ENCODE data around the gene SLC22A4. TPM values are rescaled to one million over a fixed set of nuclear protein-coding genes. Genes with fewer than 3 reads are reported as not detected.

The SLC22A4 gene
- total and polyA plus RNA-seq, 2 of the 8 experiments (the other 6 are each of a cell fraction or from before 2014, with no cell fraction given): 0.45 to 0.60 TPM

DNA sequence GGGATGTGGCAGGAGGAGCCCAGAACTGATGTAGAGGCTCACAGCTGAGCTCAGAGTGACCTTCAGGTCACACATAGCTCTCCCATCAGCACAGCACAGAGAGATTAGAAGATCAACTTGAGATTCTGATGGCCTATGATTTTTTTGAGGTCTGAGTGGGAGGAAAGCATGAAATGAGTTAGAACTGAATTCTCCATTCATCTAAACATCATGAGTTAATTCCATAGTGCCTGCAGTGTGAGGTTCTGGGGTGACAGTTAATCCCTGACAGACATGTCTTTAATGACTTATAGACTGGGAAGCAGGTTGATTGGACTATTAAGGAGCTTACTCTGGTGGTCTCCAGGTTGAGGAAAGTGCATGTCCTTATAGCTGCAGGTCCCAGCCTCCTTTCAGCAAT is 97.7 kb downstream of the SLC22A4 start:
- H3K79me1 ChIP-seq (ENCODE audit: low read depth, low read length): no peaks in the 10 kb centered on the region
- H3K56ac ChIP-seq (replicated peaks; ENCODE audit: insufficient read length, low read depth, low read length): no peak overlapping the region
- FAIRE-seq: no peak
- no peak overlapping the region for H3K4me3 ChIP-seq (ENCODE audit: extremely low read depth in 1 of 4, insufficient read depth in 2 of 4, low read depth in 3 of 4, low read length in 4 of 4)
- no peak overlapping the region for H3K14ac ChIP-seq (ENCODE audit: insufficient read length)
- H3K23me2 ChIP-seq (ENCODE audit: low read depth, low read length): no peaks in the 10 kb centered on the region
- ChIA-PET POLR2A (ENCODE audit: partially characterized antibody) (no interaction called here), CTCF (ENCODE audit: partially characterized antibody) (interaction anchor here (0.6 to 16.4 kb wide), 8 partner anchors 19 to 135 kb away, joined by 3 to 353 read pairs (median 3); partner anchors contain the start of gene IRF1)
- no peak overlapping the region for H3K4ac ChIP-seq (replicated peaks; ENCODE audit: insufficient read length, low read depth, low read length)
- H3K36me3 ChIP-seq (ENCODE audit: control insufficient read depth in 2 of 4, insufficient read depth in 4 of 4, low read length in 3 of 4): no peaks in the 10 kb centered on the region
- H3K4me2 ChIP-seq (ENCODE audit: insufficient read depth in 1 of 2, low read depth in 2 of 2, low read length in 2 of 2): no peak overlapping the region
- no peak overlapping the region for H3K27ac ChIP-seq (ENCODE audit: low read depth, low read length)
- DNase-seq (ENCODE audit: low read depth in 1 of 2, low spot score in 2 of 2): no peak
- H2BK12ac ChIP-seq (ENCODE audit: low read depth, low read length): no peak overlapping the region
- H2AK5ac ChIP-seq (ENCODE audit: low read depth, low read length): no peak overlapping the region
- H3K9me3 ChIP-seq (ENCODE audit: insufficient read depth in 2 of 2, low read depth in 1 of 2, low read length in 1 of 2): no peaks in the 10 kb centered on the region
- no peaks in the 10 kb centered on the region for H4K20me1 ChIP-seq (replicated peaks in 1 of 2; ENCODE audit: control insufficient read depth in 1 of 2, insufficient read depth in 2 of 2, low read length in 2 of 2)
- no peak overlapping the region for H4K8ac ChIP-seq (ENCODE audit: extremely low read depth, insufficient read depth, low read length)
- H3K4me1 ChIP-seq (replicated peaks in 1 of 4; ENCODE audit: control insufficient read depth in 3 of 4, insufficient read depth in 4 of 4, low read length in 3 of 4): peaks cover 0 to 6% (median 2%) of the 10 kb centered on the region in 4 experiments; a peak in 4 of 7 replicates
- no peak overlapping the region for H3K23ac ChIP-seq (ENCODE audit: insufficient read length)
- no peak overlapping the region for H2BK20ac ChIP-seq (ENCODE audit: low read length)
- no peak overlapping the region for H4K91ac ChIP-seq (replicated peaks; ENCODE audit: insufficient read length, low read length)
- no peak overlapping the region for H4K5ac ChIP-seq (ENCODE audit: insufficient read length, low read depth, low read length)
- no peak overlapping the region for H2BK5ac ChIP-seq (ENCODE audit: low read depth, low read length)
- H3K9ac ChIP-seq (replicated peaks in 1 of 4; ENCODE audit: extremely low read depth in 1 of 4, low read depth in 3 of 4, low read length in 3 of 4): no peak overlapping the region
- no peak overlapping the region for H2AFZ ChIP-seq (ENCODE audit: low read length)
- no peak overlapping the region for H2BK15ac ChIP-seq (ENCODE audit: low read length)
- no peaks in the 10 kb centered on the region for H3K79me2 ChIP-seq (ENCODE audit: control insufficient read depth in 1 of 2, insufficient read depth in 2 of 2, low read length in 2 of 2)
- no peak overlapping the region for H2BK120ac ChIP-seq (replicated peaks; ENCODE audit: low read depth, low read length)
- H3K27me3 ChIP-seq (replicated peaks in 1 of 4; ENCODE audit: control insufficient read depth in 3 of 4, extremely low read depth in 1 of 4, insufficient read depth in 3 of 4, low read length in 3 of 4): no peaks in the 10 kb centered on the region
- H3K18ac ChIP-seq (ENCODE audit: extremely low read depth, low read length): no peak overlapping the region
- no peak for TF ChIP-seq MAFK (IDR thresholded peaks at IDR 0.05; ENCODE audit: low read depth, low read length)
- no peak for TF ChIP-seq SIN3A (conservative IDR thresholded peaks at IDR 0.05 in 1 of 2, IDR thresholded peaks at IDR 0.05 in 1 of 2; ENCODE audit: low read depth in 1 of 2, low read length in 2 of 2)
- no peak for TF ChIP-seq CEBPB (IDR thresholded peaks at IDR 0.05; ENCODE audit: low read depth, low read length)
- TF ChIP-seq TAF1 (IDR thresholded peaks at IDR 0.05; ENCODE audit: low read depth, low read length): no peak

All from H1 (cell line).